Activated CD8-positive, alpha-beta memory T cell treated with anti-CD3 and anti-CD28 coated beads, Interleukin-2, amount 50 U/mL, for 48 hours (primary cell): ENCODE data around the gene RAI1.
A peak's percentile ranks its signal among the peaks of the same experiment; 100 is the strongest.

ENCODE experiments used
- DNase-seq: peaks from one replicate; pipeline ENCODE4 v3.0.0-alpha.2; 2020

RAI1 gene

DNA sequence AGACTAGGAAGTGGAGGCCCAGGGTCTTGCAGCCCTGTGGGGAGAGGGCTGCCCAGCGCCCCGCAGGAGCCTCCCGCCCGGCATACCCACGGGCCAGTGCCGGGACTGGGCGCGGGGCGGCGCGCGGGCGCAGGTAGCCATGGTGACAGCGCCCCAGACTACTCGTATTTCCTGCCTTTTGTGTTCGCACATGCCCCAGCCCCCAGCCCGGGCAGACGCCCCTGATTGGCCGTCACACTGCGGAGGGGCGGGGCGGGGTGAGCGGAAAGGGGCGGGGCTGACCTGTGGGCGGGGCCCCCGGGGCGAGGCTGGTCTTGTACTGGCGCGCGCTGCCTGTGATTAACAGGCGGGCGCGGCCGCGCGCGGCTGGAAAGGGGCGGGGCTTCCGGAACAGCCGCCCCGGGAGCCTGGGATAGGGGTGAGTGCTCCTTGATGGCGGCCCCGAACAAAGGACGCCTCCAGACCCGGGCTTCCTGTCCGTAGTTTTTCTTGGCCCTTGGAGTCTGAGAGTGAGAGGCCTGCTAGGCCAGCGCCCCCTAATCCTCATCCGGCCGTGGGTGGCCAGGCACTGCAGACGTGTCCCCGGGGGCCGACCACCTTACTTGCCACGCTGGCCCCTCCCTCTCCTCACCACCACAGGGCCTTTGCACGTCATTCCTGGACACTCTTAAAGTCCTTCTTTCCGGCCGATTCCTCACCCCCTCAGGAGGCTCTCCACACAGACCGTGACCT, 71.0 kb downstream of the RAI1 start:
- peak; percentile 99 for DNase-seq

DNA sequence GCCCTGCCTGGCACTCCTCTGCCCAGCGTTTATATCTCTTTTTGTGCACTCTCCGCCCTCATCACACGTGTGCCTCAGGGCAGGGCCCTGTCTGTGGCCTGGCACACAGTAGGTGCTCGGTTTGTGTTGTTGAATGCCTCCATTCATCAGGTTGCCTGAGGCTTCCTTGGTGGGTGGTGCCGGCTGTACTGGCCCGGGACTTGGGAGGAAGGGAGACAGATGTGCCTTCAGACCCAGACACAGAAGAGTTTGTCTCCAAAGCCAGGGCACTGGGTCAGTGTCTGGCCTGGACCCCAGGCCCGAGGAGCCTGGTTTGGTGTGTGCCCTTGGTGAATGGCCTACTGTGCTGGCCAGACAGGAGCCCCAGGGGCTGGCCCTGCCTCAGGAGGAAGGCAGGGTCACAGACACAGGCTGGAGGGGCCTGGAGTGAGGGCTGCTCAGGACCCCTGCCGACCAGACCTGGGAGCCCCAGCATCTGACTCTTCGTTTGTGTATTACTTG, 71.6 kb downstream of the RAI1 start:
- no peak for DNase-seq

DNA sequence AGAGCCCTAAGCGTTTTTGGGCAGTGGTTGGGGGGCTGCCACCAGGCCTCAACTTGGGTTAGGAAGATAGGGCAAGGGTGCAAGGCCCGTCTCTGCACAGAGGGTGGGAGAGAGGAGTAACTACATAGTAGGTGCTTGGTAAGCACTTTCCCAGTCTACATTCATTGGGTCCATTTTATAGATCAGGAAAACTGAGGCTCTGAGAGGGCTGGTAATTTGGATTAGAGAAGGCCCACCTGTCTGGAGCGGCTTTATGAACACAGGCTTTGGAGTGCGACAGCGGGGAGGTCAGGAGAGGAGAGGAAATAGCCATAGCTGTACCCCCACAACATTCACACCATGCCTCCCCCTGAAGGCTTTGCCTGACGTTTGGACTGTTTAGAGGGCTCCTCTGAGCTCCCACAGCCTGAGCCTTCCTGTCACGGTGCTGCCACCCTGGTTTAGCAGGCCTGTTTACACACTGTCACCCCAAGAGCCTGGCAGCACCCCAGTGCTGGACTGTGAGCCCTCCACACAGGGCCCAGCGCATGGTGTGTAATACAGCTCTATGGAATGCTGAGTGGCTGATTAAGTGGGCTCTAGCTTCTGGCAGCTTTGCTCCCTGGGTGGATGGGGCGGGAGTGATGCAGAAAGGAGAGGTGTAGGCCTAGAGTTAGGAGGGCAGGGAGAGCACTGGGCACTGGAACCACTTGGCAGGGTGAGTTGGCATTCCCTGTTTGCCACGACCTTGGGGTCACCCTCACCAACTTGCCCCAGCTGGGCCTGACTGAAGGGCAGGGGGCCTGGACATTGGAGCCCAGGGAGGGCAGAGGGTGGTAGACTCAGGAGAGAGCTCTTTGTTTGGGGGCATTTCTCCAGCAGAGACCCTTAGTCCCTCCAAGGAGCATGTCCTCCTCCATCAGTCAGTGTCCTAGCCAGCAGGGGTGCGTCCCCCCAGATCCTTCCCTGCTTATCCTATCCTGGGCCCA, 73.7 kb downstream of the RAI1 start:
- no peak for DNase-seq

DNA sequence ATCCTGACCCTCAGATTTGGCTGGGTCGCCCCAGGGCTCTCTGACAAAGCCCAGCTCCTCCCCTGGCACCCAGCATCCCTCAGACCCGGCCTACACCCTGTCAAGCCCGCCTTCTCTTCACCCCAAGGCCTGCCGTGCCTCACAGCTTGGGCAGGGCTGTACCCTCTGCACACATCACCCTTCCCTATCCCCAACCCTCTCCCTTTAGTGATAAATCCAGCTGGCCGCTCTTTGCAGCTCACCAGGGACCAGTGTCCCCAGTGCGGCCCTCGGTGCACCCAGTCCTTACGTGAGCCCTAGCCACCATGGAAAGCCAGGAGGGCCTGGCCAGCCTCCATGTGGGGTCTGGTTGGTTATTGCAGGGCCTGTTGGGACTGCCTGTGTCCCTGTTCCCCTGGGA, 74.5 kb downstream of the RAI1 start:
- DNase-seq, result no peak

DNA sequence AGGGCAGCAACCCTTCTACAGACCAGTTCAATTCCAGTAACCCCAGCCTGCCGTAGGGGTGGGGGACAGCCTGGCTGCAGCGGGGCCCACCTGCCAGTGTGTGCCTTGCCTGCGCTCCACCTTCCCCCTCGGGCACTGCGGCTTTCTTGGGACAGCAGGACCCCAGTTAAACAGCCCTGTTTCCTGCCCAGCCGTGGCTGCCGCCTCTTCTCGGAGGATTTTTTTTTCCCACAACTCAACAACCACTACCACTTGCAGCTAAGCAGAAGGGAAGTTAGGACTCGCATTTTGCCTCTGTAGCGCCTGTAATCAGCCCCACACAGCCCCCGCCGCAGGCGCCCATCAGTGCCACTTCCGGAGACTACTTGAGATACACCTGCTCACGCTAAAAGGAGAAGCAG, 76.1 kb downstream of the RAI1 start:
- DNase-seq, result peak; percentile 66

DNA sequence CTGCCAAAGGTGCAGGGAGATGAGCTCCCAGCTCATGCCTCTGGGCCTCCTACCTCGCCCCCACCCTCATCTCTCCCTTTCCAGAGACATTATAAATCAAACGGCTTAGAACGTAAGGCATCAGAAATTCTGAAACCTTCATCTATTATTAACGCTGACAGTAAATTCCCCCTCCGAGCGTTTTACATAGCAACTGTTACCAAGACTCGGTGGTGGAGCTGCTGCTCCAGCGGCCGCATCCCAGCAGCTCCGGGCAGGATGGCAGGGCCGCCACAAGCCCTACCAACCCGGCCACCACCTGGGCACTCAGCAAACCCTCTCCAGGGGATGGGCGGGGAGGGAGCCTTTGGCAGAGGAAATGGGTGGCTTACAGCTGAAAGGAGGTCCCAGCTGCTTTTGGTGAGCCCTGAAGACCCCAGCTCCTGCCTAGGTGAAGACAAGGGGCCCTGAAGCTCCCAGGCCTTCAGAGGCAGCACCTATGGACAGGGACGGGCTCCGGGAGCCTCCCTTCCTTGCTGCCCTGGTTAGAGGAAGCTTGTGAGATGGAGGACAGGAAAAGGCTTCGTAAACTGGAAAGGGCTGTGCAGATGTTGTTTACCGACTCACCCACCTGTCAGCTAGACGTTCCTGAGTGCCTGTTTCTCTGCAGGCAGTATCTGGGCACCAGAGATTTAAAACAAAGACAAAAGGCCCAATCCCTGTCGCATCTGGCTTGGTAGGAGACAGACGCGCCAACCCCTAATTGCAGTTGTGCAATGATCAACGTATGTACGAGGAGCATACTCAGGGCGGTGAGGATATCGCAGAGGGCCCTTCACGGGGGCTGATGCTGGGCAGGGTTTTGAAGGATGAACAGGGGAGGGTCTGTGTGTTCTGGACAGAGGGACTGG, 76.9 kb downstream of the RAI1 start:
- no peak for DNase-seq

DNA sequence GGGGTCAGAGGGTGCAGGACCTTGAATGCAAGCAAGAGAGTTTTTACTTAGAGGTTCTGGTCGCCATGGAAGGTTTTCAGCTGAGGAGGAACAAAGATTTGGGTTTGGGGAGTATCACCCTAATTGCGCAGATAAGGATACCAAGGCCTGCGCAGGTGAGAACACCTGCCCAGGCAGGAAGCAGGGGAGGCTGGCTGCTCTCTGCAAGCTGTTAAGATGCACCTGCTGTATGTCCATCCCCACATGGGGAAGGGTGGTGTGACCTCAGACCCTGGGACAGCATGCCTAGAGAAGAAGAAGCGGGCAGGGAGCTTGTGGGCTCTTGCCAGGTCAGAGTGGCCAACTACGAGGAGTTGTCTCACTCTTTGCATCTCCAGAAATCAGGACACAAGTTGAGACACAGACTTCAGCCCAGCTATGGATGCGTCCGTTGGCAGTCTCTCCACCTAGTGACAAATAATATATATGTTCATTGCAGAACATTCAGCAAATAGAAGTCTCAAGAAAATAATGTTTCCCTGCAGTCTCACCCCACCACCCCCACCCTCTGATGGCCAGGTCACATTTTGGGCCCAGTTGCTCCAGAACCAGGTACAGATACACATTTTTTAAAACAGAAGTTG, 77.8 kb downstream of the RAI1 start:
- no peak for DNase-seq

DNA sequence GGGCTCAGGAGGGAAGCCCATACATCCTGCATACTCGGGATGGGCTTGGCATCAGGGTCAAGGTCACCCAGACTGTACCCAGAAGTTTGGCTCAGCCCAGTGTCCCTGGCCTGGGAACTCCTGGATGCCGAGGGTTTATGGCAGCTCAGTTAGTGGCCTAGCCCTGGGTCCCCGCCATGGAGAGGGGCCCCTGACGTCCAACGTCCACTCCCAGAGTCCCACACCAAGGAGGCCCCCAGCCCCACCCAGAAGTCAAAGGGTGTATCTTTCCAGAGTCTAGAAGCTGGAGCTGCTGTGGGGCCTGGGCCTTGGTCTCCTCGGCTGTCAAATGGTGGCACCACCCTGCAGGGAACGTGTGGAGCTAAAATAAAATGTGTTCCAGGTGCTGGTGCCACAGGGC, 79.1 kb downstream of the RAI1 start:
- DNase-seq, result no peak

DNA sequence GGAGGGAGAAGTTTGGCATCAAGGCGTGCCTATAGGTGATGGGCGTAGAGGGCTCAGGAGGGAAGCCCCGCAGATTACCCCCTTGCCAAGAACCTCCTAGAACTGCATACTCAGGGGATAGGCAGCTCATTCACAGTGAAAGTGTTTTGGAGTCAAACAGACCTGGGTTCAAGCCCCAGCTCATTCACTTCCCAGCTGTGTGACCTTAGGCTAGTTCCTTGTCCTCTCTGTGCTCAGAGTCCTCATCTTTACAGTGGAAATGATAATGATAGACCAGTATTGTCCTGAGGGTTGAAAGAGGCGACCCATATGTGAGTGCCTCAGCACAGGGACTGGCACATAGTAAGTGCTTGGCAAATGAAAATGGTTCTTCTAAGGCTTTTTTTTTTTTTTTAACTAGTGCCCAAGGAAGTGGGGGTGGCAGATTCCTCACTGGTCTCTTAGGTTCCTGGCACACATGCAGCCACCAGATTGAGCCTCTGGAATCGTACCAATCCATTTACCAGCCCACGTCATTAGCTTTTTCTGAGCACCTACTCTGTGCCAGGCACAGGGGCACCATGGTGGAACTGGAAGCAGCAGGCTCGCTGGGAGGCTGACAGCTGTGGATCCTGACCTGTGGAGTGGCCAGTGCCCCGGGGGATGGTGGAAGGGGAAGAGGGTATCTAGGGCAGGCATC, 79.8 kb downstream of the RAI1 start:
- DNase-seq, result no peak

DNA sequence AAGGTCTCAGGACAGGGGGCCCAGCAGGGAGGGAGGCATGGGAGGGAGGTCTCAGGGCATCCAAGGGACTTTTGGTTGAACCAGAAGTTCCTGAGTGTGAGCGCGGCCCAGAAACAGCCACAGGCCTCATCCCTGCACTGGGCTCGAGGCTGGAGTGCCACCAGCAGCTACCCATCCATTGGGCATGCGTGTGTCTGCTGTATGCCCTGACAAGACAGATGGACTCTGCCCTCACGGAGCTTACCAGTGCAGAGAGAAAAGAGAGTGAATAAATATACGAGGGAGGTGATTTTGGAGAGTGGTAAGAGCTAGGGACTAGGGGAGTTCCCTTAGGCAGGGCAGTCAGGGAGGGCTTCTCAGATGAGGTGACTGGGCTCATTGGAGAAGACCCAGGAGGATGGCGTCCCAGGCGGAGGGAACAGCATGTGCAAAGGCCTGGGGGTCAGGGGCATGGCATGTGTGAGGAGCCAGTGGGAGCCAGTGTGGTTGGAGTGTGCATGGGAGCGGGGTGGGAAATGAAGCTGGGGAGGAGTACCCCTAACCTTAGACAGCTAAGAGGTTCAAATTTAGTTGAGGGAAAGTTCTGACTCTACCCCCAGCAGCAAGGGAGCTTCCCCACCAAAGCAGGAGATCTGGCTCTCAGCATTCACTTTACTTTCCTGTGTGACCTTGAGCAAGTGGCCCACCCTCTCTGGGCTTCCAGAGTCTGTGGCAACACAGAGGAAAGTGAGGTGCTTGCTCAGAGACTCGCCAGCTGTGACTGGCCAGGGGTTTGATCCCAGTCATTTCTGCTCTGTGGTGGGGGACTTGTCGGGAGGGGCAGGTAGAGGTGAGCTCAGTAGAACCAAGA, 80.9 kb downstream of the RAI1 start:
- DNase-seq, result no peak

DNA sequence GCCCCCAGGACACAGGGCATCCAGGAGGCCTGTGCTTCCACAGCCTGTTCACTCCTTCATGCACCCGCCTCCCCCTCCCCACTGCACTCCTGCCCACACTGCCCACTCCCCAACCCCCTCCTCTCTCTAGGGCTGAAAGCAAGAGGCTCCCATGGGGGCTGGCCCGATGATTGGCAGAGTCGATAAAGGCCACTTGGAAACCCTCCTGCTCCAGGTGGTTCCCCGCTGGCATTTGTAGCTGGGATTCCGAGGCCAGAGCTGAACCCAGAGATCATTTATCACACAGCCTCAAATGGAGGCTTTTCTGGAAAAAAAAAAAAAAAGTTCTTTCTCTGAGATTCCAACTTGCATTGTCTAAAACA, 81.5 kb downstream of the RAI1 start:
- DNase-seq, result no peak

DNA sequence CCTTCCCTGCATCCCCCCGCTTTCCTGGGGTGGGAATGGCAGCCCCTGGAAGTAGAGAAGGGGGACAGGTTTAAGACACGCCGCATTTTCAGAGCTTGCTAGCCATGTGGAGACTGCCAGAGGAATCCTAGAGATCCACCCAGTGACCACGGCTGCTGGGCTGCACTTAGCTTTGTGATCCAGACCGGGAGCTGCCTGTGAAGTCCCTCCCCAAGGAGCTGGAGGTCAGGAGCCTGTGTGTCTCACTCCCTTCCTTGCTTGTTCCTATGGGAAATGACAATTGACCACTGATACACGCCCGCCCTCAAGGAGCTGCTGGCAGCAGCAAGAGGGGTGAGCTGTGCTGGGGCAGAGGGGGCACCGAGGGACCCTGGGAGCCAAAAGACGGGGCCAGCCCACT, 81.9 kb downstream of the RAI1 start:
- DNase-seq, result no peak

DNA sequence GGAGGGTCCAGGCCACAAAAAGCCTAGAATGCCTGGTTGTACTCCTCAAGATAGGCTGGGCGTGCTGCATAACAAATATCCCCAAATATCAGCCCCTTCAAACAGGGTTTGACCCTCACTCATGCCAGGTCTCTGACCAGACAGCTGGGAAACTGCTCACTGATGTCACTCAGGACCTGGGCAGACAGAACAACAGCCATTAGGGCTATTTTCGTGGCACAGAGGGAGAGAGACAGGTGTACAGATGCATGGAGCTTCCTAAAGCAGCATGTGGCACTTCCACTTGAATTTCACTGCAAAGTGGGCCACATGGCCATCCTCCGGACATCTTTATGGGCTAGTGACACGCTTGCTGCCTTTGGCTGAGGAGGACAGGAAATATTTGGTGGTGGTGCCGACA, 82.5 kb downstream of the RAI1 start:
- no peak for DNase-seq

DNA sequence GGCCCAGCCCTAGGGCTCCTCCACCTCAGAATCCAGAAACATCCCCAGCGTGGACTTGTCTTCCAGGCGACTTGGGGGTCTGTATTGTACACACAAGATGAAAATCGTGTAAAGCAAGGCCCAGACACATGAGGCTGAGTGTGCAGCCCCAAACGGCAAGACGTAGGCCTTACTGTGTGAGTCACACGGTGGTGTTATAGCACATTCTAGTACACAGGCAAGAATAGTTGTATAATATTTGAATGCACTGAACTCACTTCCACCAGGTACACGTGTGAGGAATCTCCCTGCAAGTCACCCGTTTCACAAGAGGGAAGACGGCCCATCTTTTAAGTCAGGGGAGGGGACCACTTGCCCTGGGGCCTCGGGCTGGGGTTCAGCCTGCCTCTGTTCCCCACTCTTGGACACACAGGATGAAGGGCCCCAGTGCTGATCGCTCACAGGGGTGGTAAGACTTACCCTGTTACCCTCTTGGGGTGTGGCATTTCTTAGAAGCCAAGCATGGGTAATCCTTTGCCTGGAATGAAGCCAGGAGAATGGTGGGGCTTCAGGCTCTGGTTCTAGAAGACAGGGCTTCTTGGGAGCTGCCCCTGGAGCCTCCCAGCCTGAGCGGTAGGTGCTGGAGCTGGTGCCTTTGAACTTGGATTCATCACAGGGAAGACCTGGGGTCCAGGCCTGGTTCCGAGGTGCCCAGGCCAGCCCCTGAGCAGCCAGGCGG, 84.3 kb downstream of the RAI1 start:
- no peak for DNase-seq

DNA sequence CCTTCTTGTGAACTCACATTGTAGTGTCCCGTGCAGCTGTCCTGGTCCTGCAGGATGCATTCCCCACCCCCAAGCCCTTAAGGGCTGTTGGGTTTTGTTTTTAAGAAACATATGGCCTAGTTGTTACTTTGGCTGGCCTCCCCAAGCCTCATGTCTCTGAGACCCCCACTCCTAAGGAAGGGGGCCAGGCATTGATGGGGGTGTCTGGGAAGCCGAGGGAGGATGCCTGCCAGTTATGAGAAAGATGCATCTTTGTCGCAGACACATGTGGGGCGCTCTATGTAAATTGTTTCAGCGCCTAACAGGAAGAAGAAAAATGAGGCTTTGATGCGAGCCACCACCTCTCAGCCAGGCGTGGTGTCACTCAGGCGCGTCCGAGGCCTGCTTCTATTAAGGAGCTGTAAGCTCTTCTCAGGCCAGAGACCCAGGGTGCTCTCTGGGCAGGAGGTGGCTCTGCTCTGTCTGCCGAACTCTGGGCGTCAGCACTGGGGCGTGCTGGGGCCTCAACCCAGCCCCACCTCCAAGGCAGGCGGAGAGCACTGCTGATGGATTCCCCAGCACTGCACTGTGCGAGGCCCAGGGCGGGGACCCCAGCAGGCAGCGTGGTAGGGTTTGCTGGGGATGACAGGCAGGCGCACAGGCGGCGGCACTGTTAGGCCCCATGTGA, 85.0 kb downstream of the RAI1 start:
- no peak for DNase-seq

DNA sequence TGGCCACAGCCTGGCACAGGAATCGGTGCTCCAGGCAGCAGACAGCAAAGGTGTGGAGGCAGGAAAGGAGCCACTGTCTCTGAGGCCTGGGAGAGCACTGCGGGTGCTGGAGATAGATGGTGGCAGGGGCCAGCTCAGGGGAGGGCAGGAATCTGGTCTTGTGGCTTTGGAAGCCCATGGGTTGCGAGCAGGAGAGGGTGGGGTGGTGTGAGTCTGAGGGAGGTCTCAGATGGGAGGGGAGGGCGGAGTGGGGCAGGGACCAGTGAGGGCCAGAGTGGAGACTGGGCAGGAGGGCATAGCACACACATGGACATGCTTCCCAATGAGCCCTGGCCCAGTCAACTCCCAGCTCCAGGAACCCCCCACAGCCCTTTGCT, 85.5 kb downstream of the RAI1 start:
- DNase-seq, result no peak

DNA sequence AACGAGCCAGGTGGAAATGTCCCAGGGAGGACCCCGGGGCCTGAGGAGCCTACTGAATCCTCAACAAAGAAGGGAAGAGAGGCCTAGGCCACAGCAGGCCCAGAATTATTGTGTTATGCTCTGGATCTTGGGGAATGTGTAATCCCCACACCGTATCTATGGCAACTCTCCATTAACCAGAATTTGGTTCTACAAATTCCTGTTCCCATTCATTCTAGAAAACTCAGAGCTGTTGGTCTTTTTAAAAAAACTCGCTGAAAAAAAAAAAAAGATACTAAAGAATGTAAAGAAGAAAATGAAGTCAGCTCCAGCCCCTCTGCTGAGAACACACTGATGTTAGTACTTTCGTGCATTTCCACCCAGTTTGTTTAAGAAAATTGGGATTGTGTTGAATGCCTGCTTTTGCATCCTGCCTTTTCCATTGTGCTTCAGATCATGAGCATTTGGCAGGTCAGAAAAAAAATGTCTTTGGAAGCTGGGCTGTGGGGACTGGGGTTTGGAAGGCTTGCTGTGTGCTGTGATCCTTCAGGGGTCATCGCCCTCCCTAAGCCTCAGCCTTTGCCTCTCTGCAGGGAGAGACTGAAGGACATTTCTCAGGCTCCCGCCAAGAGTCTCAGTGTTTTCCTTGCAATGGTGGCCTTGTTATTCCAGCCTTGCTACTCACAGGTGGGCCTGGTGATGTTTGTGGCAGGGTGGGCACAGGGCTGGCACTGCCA, 86.1 kb downstream of the RAI1 start:
- DNase-seq, result no peak

DNA sequence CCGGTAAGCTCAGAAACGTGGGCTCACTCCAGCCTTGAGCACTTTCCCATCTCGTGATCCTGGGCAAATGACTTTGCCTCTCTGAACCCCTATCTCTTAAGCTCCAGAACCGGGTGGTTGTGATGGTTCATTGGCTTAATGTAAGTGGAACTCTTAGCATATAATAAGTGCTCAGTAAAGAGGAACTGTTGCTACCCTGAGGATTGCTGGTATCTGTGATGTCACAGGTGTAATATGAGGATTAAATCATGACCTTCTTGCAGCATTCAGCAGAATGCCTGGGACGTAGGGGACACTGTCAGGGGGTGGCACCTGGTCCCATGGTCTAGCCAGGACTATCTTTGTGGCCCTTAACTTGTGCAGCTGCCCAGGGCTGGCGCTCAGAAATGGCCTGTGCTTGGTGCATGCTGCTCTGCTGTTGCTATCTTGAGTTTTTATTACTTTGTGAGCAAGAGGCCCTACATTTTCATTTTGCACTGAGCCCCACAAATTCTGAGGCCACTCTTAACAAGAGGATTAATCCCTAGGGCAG, 86.7 kb downstream of the RAI1 start:
- DNase-seq, result no peak
